Thymus (tissue), 11 donors: ENCODE results near the gene TRMO. TPM values are rescaled to one million over a fixed set of nuclear protein-coding genes. Genes with fewer than 3 reads are reported as not detected.
A peak's percentile ranks its signal among the peaks of the same experiment; 100 is the strongest.

ENCODE experiments used
- DNase-seq, 9 donors: peaks; one replicate each; pipeline ENCODE4 v3.0.0-alpha.2; 2013; ENCODE audit warnings: low spot score in 9 of 9, low read depth in 6 of 9, missing footprints in 1 of 9
- H3K27ac ChIP-seq, 2 donors: one replicate each; pipeline ENCODE4 v1.5.1; 2013; ENCODE audit warnings: control low read depth in 1 of 2, low read depth in 1 of 2, low read length in 1 of 2, mild to moderate bottlenecking in 1 of 2, moderate library complexity in 1 of 2
- H3K27me3 ChIP-seq, 2 donors: one replicate each; pipeline ENCODE4 v1.5.1; 2013; ENCODE audit warnings: low read length in 1 of 2; ENCODE audit not compliant: control insufficient read depth in 2 of 2, insufficient read depth in 1 of 2
- H3K36me3 ChIP-seq, 2 donors: one replicate each; pipeline ENCODE4 v1.5.1; 2013; ENCODE audit warnings: low read length in 1 of 2, mild to moderate bottlenecking in 1 of 2, moderate library complexity in 1 of 2; ENCODE audit not compliant: control insufficient read depth in 2 of 2, insufficient read depth in 2 of 2
- H3K4me1 ChIP-seq, 2 donors: one replicate each; pipeline ENCODE4 v1.5.1; 2013; ENCODE audit warnings: low read length in 2 of 2; ENCODE audit not compliant: control insufficient read depth in 2 of 2, insufficient read depth in 2 of 2
- H3K4me3 ChIP-seq, 2 donors: one replicate each; pipeline ENCODE4 v1.5.1; 2013; ENCODE audit warnings: low read length in 2 of 2, control low read depth in 1 of 2, mild to moderate bottlenecking in 1 of 2
- H3K9me3 ChIP-seq, 2 donors: one replicate each; pipeline ENCODE4 v1.5.1; 2013; ENCODE audit warnings: low read length in 1 of 2, mild to moderate bottlenecking in 1 of 2; ENCODE audit not compliant: control insufficient read depth in 2 of 2, insufficient read depth in 1 of 2
- WGBS: extraction: QIAGEN DNeasy Blood & Tissue Kit; methylation state at CpG from one replicate; pipeline ENCODE4 v1.1.7; 2013; 5-methylcytosine and 5-hydroxymethylcytosine counted together
- polyA plus RNA-seq: library from polyadenylated mRNA; stranded (reverse); fragments of 200-250 nt; gene quantifications from one replicate; pipeline ENCODE4 v1.2.3, GENCODE V29; 2013
- total RNA-seq: library from RNA; stranded (reverse); fragments of 120-200 nt; gene quantifications from one replicate; pipeline ENCODE4 v1.2.4, GENCODE V29; 2013
- donor health status: healthy.

The TRMO gene
- total and polyA plus RNA-seq, 2 donors, result 19.8 to 28.5 TPM

DNA sequence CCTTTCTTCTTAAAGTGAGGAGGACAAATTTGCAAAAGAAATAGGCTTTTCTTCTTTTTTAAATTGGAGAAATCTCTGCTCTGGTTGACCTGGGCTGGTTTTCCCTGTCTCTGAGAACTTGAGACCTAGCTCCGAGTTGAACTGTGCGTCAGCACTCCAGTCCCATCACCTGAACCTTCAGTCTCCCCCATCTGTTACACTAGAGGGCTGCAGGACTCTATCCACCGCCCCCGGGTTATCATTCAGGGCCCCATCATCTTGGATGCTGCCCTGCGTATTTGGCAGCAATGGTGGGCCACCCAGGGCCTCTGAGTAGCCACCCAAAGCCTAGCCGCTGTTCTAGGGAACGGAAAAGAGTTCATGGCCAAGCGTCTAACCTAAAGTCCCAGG is 66.8 kb downstream of the TRMO start:
- peaks cover 0 to 8% of the 10 kb centered on the region in 2 donors for H3K4me1 ChIP-seq
- WGBS, result 22% methylated on average over 8 of the region's 8 CpGs
- H3K4me3 ChIP-seq, result no peak overlapping the region
- no peak for DNase-seq
- H3K36me3 ChIP-seq, result no peaks in the 10 kb centered on the region
- peaks cover 2 to 9% of the 10 kb centered on the region in 2 donors for H3K9me3 ChIP-seq
- peaks cover 88 to 100% of the 10 kb centered on the region in 2 donors for H3K27me3 ChIP-seq
- H3K27ac ChIP-seq, result no peak overlapping the region

DNA sequence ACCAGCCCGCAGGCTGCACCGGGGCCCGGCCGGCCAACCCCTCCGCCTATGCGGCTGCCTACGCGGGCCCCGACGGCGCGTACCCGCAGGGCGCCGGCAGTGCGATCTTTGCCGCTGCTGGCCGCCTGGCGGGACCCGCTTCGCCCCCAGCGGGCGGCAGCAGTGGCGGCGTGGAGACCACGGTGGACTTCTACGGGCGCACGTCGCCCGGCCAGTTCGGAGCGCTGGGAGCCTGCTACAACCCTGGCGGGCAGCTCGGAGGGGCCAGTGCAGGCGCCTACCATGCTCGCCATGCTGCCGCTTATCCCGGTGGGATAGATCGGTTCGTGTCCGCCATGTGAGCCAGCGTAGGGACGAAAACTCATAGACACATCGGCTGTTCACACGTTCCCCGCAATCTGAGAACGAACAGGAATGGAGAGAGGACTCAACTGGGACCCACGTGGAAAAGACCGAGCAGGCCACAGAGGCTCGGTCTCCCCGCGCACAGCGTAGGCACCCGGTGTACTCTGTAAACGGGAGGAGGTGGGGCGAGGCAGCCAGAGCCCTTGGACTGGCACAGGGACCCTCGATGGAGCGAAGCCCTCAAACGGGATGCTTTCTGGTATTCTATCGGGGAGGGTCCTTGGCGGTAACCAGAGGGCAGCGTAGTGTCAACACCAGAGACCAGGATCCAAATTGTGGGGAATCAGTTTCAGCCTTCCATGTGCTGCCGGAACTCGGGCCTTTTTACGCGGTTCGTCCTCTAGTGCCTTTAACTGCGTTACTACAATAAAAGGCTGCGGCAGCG is 67.4 kb downstream of the TRMO start:
- no peak for DNase-seq
- Histone ChIP-seq H3K36me3 (no peaks in the 10 kb centered on the region), H3K4me3 (peak overlapping the region in 1 of 2 donors; percentile 53), H3K9me3 (peaks cover 2 to 9% of the 10 kb centered on the region in 2 donors), H3K4me1 (peaks cover 0 to 8% of the 10 kb centered on the region in 2 donors), H3K27ac (no peak overlapping the region), H3K27me3 (peaks cover 86 to 100% of the 10 kb centered on the region in 2 donors)
- 16% methylated on average over 71 of the region's 71 CpGs for WGBS

Other genes starting within 250 kb of the TRMO start
- gene XPA, start 225.2 kb downstream of the TRMO start, total RNA-seq, result 19.5 TPM
- 27.3 TPM for gene XPA, start 225.2 kb downstream of the TRMO start, polyA plus RNA-seq
- gene FOXE1, start 69.3 kb downstream of the TRMO start, total RNA-seq, result 0.24 TPM
- gene FOXE1, start 69.3 kb downstream of the TRMO start, polyA plus RNA-seq, result 4.4 TPM
- 16.9 TPM for gene HEMGN, start 15.7 kb upstream of the TRMO start, total RNA-seq
- 4.1 TPM for gene HEMGN, start 15.7 kb upstream of the TRMO start, polyA plus RNA-seq
- 44.7 TPM for gene ANP32B, start 60.8 kb upstream of the TRMO start, total RNA-seq
- gene ANP32B, start 60.8 kb upstream of the TRMO start, polyA plus RNA-seq, result 191 TPM
- 36.3 TPM for gene NANS, start 134.2 kb upstream of the TRMO start, total RNA-seq
- gene NANS, start 134.2 kb upstream of the TRMO start, polyA plus RNA-seq, result 38.0 TPM
- gene TRIM14, start 196.7 kb upstream of the TRMO start, total RNA-seq, result 12.7 TPM
- gene TRIM14, start 196.7 kb upstream of the TRMO start, polyA plus RNA-seq, result 16.4 TPM